HCT116 (cell line): ENCODE results near the gene XPNPEP2. TPM values are rescaled to one million over a fixed set of nuclear protein-coding genes. Genes with fewer than 3 reads are reported as not detected.

ENCODE experiments used
- ATAC-seq: fragments of 200-7000 bp; cut with Tn5 transposase; 2 replicates; pipeline ENCODE4 v1.9.1; 2020; ENCODE audit warnings: mild to moderate bottlenecking, moderate library complexity
- BruUV-seq: library from RNA; stranded (reverse); fragments of 400-500 nt; replicated peaks from 2 replicates; lab custom pipeline; 2021; lab: Mats Ljungman, UMichigan
- CTCF ChIA-PET: fragments of 300-600 bp; sonication (Branson Sonifier 250); formaldehyde crosslinking; loops from one replicate; lab custom pipeline; 2021; ENCODE audit warnings: antibody characterized with exemption; lab: Charles Lee
- POLR2A ChIA-PET: fragments of 300-600, 350-600 bp; sonication (Branson Sonifier 250); formaldehyde crosslinking; loops from one replicate; lab custom pipeline; 2021; ENCODE audit warnings: antibody characterized with exemption; lab: Charles Lee
- RAD21 ChIA-PET, 2 experiments: fragments of 300-600 bp; sonication (Branson Sonifier 250); formaldehyde crosslinking; loops; one replicate each; lab custom pipeline; 2023; ENCODE audit warnings: low total read pairs in 2 of 2; ENCODE audit not compliant: uncharacterized antibody in 2 of 2, unreplicated experiment in 2 of 2, low non-redundant PET in 1 of 2; lab: Charles Lee
- DNase-seq: peaks from one replicate; pipeline ENCODE4 v3.0.0-alpha.2; 2010; ENCODE audit warnings: low read depth, low spot score
- H2AFZ ChIP-seq: fragments of 200-600 bp; shearing (Covaris generic), sonication (generic); 2 replicates; pipeline ENCODE4 v1.6.1; 2017; ENCODE audit warnings: low read depth, mixed run types, mixed read lengths, antibody characterized with exemption, low read length; ENCODE audit not compliant: poor library complexity, severe bottlenecking
- H3K27ac ChIP-seq: 2 replicates; pipeline ENCODE4 v1.5.1; 2012; ENCODE audit warnings: low read depth, low read length
- H3K27me3 ChIP-seq: fragments of 200-600 bp; sonication (generic); 2 replicates; pipeline ENCODE4 v1.6.1; 2016; ENCODE audit warnings: mixed run types, low read length, mixed read lengths; ENCODE audit not compliant: insufficient read depth
- H3K36me3 ChIP-seq, 2 experiments: fragments of 200-500 bp in 1 of 2; fragments of 200-600 bp in 1 of 2; sonication (Bioruptor generic) in 1 of 2; sonication (generic) in 1 of 2; 2 replicates each; pipeline versions ENCODE4 v1.5.1 to v1.6.1; 2014 to 2016; ENCODE audit warnings: low read length in 2 of 2, inconsistent platforms in 1 of 2, mixed read lengths in 1 of 2, mixed run types in 1 of 2; ENCODE audit not compliant: insufficient read depth in 2 of 2, control insufficient read depth in 1 of 2
- H3K4me1 ChIP-seq, 2 experiments: fragments of 200-600 bp in 1 of 2; sonication (generic) in 1 of 2; 2 replicates each; pipeline versions ENCODE4 v1.5.1 to v1.6.1; 2012 to 2017; ENCODE audit warnings: low read length in 2 of 2, inconsistent platforms in 1 of 2, mild to moderate bottlenecking in 1 of 2, mixed read lengths in 1 of 2, mixed run types in 1 of 2, moderate library complexity in 1 of 2; ENCODE audit not compliant: insufficient read depth in 2 of 2, control insufficient read depth in 1 of 2
- H3K4me2 ChIP-seq: fragments of 200-600 bp; sonication (generic); 2 replicates; pipeline ENCODE4 v1.6.1; 2017; ENCODE audit warnings: mixed run types, low read length, mixed read lengths
- H3K4me3 ChIP-seq, 2 experiments: fragments of 200-600 bp in 1 of 2; sonication (generic) in 1 of 2; replicated peaks in 1 of 2; 2 replicates each; pipeline ENCODE4 v1.5.1; 2011 to 2016; ENCODE audit warnings: low read length in 2 of 2, control low read depth in 1 of 2, low read depth in 1 of 2, mild to moderate bottlenecking in 1 of 2, mixed read lengths in 1 of 2, mixed run types in 1 of 2
- H3K79me2 ChIP-seq: fragments of 200-600 bp; sonication (generic); 2 replicates; pipeline ENCODE4 v1.6.1; 2017; ENCODE audit warnings: mild to moderate bottlenecking, mixed run types, low read length, moderate library complexity, mixed read lengths; ENCODE audit not compliant: insufficient read depth
- H3K9ac ChIP-seq: fragments of 200-600 bp; sonication (generic); 2 replicates; pipeline ENCODE4 v1.6.1; 2016; ENCODE audit warnings: low read length, mixed read lengths
- H3K9me2 ChIP-seq: fragments of 200-600 bp; sonication (generic), shearing (Covaris generic); 2 replicates; pipeline ENCODE4 v1.6.1; 2017; ENCODE audit warnings: mixed run types, mild to moderate bottlenecking, moderate library complexity; ENCODE audit not compliant: insufficient read depth
- H3K9me3 ChIP-seq, 2 experiments: fragments of 200-500 bp in 1 of 2; fragments of 200-600 bp in 1 of 2; sonication (Bioruptor generic) in 1 of 2; sonication (generic) in 1 of 2; 2 replicates each; pipeline ENCODE4 v1.6.1; 2014 to 2017; ENCODE audit warnings: low read length in 2 of 2, mixed read lengths in 2 of 2, inconsistent platforms in 1 of 2, low read depth in 1 of 2, mild to moderate bottlenecking in 1 of 2, mixed run types in 1 of 2, moderate library complexity in 1 of 2; ENCODE audit not compliant: control insufficient read depth in 1 of 2, insufficient read depth in 1 of 2
- H4K20me1 ChIP-seq: fragments of 200-600 bp; sonication (generic), shearing (Covaris generic); 2 replicates; pipeline ENCODE4 v1.6.1; 2017; ENCODE audit warnings: mixed run types, mild to moderate bottlenecking, moderate library complexity; ENCODE audit not compliant: insufficient read depth
- CBX3 ChIP-seq: IDR thresholded peaks from 2 replicates; pipeline ENCODE4 v1.6.1; 2012; ENCODE audit warnings: low read depth
- CEBPB ChIP-seq: IDR thresholded peaks from 2 replicates; pipeline ENCODE4 v1.6.1; 2012; ENCODE audit warnings: low read depth
- CTCF ChIP-seq, 3 experiments: fragments of 200-600 bp in 1 of 3; sonication (generic) in 1 of 3; IDR thresholded peaks in 2 of 3; conservative IDR thresholded peaks in 1 of 3; 2 replicates each; pipeline ENCODE4 v1.5.1; 2012 to 2017; ENCODE audit warnings: low read depth in 2 of 3, low read length in 2 of 3, antibody characterized with exemption in 1 of 3, borderline replicate concordance in 1 of 3, control low read depth in 1 of 3, mild to moderate bottlenecking in 1 of 3, mixed read lengths in 1 of 3, mixed run types in 1 of 3, moderate library complexity in 1 of 3; ENCODE audit not compliant: insufficient read depth in 1 of 3
- EGR1 ChIP-seq: IDR thresholded peaks from 2 replicates; pipeline ENCODE4 v1.6.1; 2012; ENCODE audit warnings: low read depth
- ELF1 ChIP-seq: IDR thresholded peaks from 2 replicates; pipeline ENCODE4 v1.6.1; 2012; ENCODE audit warnings: low read depth, borderline replicate concordance
- FOSL1 ChIP-seq: IDR thresholded peaks from 2 replicates; pipeline ENCODE4 v1.6.1; 2012; ENCODE audit warnings: low read depth
- POLR2A ChIP-seq: IDR thresholded peaks from 2 replicates; pipeline ENCODE4 v1.7.0; 2011; ENCODE audit warnings: borderline replicate concordance; ENCODE audit not compliant: insufficient read depth, insufficient read length; ENCODE audit errors: extremely low read depth
- RAD21 ChIP-seq: IDR thresholded peaks from 2 replicates; pipeline ENCODE4 v1.6.1; 2012; ENCODE audit warnings: low read depth, mild to moderate bottlenecking
- REST ChIP-seq: IDR thresholded peaks from 2 replicates; pipeline ENCODE4 v1.6.1; 2012; ENCODE audit warnings: low read depth
- SIN3A ChIP-seq: IDR thresholded peaks from 2 replicates; pipeline ENCODE4 v1.6.1; 2012; ENCODE audit warnings: low read depth
- YY1 ChIP-seq: IDR thresholded peaks from 2 replicates; pipeline ENCODE4 v1.6.1; 2011; ENCODE audit warnings: low read length, low read depth, moderate library complexity, mild to moderate bottlenecking; ENCODE audit not compliant: insufficient replicate concordance; ENCODE audit errors: extremely low read depth
- ZBTB33 ChIP-seq: IDR thresholded peaks from 2 replicates; pipeline ENCODE4 v1.6.1; 2011; ENCODE audit warnings: mild to moderate bottlenecking, low read length, moderate library complexity; ENCODE audit not compliant: insufficient replicate concordance; ENCODE audit errors: extremely low read depth
- ZFX ChIP-seq: fragments of 450-650 bp; IDR thresholded peaks from 2 replicates; pipeline ENCODE4 v1.6.1; 2017
- ZNF274 ChIP-seq: fragments of 200-500 bp; sonication (Bioruptor generic); IDR thresholded peaks from 2 replicates; pipeline ENCODE4 v1.6.1; 2014; ENCODE audit warnings: mild to moderate bottlenecking, low read depth, low read length, inconsistent platforms
- intact Hi-C: fragments of 100-400 bp; cut with micrococcal nuclease; formaldehyde crosslinking; loops from 2 replicates; pipeline ENCODE4 v1.10.0; 2022
- total RNA-seq: library from RNA; stranded (reverse); gene quantifications from one replicate; pipeline ENCODE4 v1.2.1, GENCODE V29; 2021; ENCODE audit not compliant: unreplicated experiment

Gene XPNPEP2
- total RNA-seq, 1 experiment from 2014 or later, result not detected

- ChIA-PET CTCF (no interaction called here), POLR2A (no interaction called here), RAD21 (no interaction called here)
- Histone ChIP-seq H3K9me3 (no peaks in the 10 kb centered on the region), H3K4me3 (no peak overlapping the region), H3K9ac (no peak overlapping the region), H2AFZ (no peak overlapping the region), H4K20me1 (no peaks in the 10 kb centered on the region), H3K4me2 (no peak overlapping the region), H3K4me1 (peaks cover 0 to 6% of the 10 kb centered on the region in 2 experiments; a peak in 1 of 4 replicates), H3K79me2 (no peaks in the 10 kb centered on the region), H3K27ac (no peak overlapping the region), H3K36me3 (no peaks in the 10 kb centered on the region), H3K9me2 (no peaks in the 10 kb centered on the region), H3K27me3 (no peaks in the 10 kb centered on the region)
- no TSS peak for BruUV-seq
- no peak for DNase-seq
- TF ChIP-seq REST (no peak), RAD21 (no peak), CBX3 (no peak), ZFX (no peak), SIN3A (no peak), CEBPB (no peak), FOSL1 (no peak), CTCF (IDR thresholded peaks at IDR 0.05 in 2 of 3, conservative IDR thresholded peaks at IDR 0.05 in 1 of 3; ENCODE audit: borderline replicate concordance in 1 of 3, insufficient read depth in 1 of 3, low read depth in 2 of 3, low read length in 2 of 3) (no peak), ZNF274 (no peak), ZBTB33 (no peak), ELF1 (no peak), POLR2A (no peak), YY1 (no peak), EGR1 (no peak)
- intact Hi-C loops, result no loop called here
- ATAC-seq, result no peak
Measured at GRCh38 chrX:129696463-129697155, 42.2 kb upstream of the XPNPEP2 start.
